Daoy (cell line): Measurements from ENCODE around the gene DYNC2LI1. TPM values are rescaled to one million over a fixed set of nuclear protein-coding genes. Genes with fewer than 3 reads are reported as not detected.
A peak's percentile ranks its signal among the peaks of the same experiment; 100 is the strongest.

Experiments used
- DNase-seq: peaks from one replicate; pipeline ENCODE4 v3.0.0-alpha.2; 2015; ENCODE audit warnings: low read depth
- total RNA-seq: library from RNA; depleted of rRNA; stranded (reverse); fragments of >200 nt; shearing (Covaris generic); gene quantifications from 2 replicates; pipeline ENCODE4 v1.2.3, GENCODE V29; 2014; rRNA removed

Gene DYNC2LI1
- 24.7 and 31.7 TPM in 2 replicates for total RNA-seq

DNA sequence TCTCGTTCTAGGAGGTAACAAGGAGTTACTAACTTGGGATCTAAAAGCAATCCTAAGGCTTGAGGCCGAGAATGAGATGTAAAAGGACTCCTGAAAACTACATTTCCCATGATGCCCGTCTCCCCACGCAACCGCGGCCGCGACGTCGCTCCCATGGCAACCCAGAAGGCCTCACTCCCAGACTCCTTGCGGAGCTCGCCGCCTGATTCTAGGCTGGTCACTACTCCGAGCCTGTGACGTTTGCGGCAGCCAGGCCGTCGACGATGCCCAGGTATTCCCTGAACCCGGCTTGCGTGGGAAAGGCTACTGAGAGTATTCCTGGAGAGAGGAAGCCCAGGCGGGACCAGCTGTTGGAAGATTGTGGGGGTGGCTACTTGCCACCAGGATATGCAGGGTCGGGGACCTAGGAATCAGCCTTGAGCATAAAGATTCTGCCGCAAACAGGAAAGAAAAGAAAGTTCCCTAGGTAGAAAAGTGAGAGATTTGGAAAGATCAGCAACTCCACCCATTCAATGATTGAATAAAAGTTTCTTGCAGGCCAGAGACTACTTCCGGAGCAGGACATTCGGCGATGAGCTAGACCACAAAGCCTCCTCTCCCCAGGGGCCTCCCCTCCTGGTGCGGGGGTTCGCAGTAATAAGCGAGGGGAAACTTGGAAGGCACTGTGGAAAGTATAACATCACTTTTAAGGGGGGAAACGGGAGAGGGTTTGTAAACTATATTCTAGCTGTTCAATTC, at the start of gene DYNC2LI1:
TSS of gene DYNC2LI1 (plus strand) at position 164 of the 738 bp plus-strand sequence. CDS start at position 264, 100 bp downstream.
- DNase-seq = peak; percentile 95

GRCh38 chr2:43724728-43725526, 48.9 kb upstream of the DYNC2LI1 start:
- DNase-seq = no peak

DNA sequence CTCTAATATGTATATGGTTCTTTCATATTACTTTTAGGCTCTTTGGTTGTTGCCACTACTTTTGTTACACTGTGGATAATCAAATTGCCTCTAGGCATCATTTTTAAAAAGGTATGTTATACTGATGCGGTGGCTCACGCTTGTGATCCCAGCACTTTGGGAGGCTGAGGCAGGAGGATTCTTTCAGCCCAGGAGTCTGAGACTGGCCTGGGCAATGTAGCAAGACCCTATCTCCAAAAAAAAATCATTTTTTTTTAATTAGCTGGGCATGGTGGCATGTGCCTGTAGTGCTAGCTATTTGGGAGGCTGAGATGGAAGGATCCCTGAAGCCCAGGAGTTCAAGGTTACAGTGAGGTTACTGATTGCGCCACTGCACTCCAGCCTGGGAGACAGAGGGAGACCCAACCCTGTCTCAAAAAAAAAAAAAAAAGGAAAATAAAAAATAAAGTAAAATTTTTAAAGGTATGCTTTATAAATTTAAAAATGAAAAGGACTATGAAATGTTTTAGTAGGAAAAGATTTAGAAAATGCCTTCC, 48.1 kb upstream of the DYNC2LI1 start:
- no peak for DNase-seq

GRCh38 chr2:43726961-43727633, 46.7 kb upstream of the DYNC2LI1 start:
- DNase-seq = peak; percentile 25

GRCh38 chr2:43727634-43728014, 46.2 kb upstream of the DYNC2LI1 start:
- no peak for DNase-seq

- DNase-seq = no peak
Measured at GRCh38 chr2:43729491-43730174, 44.2 kb upstream of the DYNC2LI1 start.

DNA sequence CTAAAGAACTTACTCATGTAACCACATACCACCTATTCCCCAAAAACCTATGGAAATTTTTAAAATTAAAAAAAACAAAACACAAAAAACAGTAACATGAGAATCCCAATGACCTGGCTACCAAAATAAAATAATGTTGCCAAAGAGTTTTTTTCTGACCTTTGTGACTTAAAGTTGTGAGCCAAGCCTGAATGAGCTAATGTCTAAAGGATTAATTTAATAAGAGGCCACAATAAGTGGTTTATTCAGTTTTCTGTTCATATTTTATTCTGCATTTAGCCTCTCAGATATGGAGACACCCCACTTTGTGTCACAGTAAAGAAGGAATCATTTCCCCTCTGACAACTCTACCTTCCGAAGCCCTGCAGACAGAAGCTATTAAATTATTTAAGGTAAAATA, 42.6 kb upstream of the DYNC2LI1 start:
- no peak for DNase-seq

DNA sequence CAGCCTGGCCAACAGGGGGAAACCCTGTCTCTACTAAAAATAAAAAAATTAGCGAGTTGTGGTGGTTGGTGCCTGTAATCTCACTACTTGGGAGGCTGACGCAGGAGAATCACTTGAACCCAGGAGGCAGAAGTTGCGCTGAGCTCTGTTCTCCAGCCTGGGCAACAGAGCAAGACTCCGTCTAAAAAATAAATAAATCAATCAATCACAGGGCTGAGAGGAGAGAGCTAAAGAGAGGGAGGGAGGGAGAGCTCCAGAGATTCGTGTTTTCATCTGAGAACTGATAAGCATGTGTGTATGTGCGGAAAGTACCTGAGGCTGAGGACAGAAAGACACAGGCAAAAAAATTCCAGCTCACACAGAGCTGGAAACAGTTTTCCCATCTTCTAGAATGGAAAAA, 37.2 kb upstream of the DYNC2LI1 start:
- no peak for DNase-seq

- peak; percentile 74 for DNase-seq
Measured at GRCh38 chr2:43737097-43737854, 36.6 kb upstream of the DYNC2LI1 start.

- no peak for DNase-seq
Measured at GRCh38 chr2:43737855-43738254, 36.0 kb upstream of the DYNC2LI1 start.

- DNase-seq = no peak
Measured at GRCh38 chr2:43738257-43738656, 35.6 kb upstream of the DYNC2LI1 start.

DNA sequence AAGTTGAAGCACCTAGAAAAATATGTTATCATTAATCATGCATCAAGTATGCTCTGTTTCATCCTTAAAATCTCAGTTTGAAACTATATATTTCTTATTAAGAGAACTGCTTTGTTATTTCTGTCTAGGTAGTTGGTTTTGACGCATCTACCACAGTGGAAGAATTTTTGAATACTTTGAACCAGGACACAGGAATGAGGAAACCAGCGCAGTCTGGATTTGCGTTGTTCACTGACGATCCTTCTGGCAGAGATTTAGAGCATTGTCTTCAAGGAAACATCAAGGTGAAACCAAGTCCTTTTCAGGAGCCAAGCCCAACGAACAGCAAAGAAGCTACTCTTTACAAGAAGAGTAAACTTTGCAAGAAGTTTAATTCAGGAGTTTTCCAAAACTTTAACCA, 30.1 kb upstream of the DYNC2LI1 start:
- no peak for DNase-seq

- no peak for DNase-seq
Measured at GRCh38 chr2:43745457-43745856, 28.4 kb upstream of the DYNC2LI1 start.

DNA sequence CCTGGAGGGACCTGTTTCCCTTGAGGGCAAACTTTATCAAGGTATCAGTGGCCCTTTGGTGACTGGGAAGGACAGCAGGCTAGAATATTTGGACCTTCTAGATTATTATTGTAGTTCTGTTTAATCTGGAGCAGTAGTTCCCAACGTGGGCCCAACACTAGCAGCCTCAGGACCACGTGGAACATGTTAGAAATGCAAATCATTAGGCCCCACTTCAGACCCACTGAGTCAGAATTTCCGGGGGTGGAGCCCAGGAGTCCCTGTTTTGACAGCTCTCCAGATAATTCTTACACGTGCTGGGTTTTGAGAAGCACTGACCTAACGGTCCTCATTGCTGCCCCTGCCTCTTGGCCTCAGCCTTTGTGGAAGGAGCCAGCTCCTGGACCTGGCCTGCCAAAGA, 25.5 kb upstream of the DYNC2LI1 start:
- no peak for DNase-seq

GRCh38 chr2:43749583-43749982, 24.3 kb upstream of the DYNC2LI1 start:
- no peak for DNase-seq

DNA sequence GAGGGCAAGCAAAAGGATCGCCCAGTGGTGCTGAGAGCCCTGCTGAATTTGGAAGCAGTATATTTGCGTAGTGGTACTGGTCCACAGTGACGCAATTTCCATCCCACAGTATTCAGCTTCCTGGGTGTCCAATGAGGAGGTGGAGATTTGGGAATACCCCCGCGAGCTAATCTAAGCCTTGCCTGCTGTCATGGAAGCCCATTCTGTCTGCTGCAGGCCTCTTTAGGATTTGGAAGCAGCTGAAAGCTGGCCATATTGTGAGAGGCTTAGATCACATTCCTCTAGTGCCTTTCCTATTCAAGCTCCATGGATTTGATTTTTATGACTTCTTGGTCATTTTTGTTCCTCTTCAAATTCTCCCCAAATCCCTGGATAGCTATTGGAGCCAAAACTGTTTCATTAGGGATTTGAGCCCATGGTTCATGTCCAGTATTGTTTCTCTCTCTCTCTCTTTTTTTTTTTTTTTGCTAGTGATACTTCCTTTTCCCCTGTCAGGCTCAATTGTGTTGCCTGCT, 22.3 kb upstream of the DYNC2LI1 start:
- DNase-seq = no peak

- no peak for DNase-seq
Measured at GRCh38 chr2:43752302-43752701, 21.5 kb upstream of the DYNC2LI1 start.

DNA sequence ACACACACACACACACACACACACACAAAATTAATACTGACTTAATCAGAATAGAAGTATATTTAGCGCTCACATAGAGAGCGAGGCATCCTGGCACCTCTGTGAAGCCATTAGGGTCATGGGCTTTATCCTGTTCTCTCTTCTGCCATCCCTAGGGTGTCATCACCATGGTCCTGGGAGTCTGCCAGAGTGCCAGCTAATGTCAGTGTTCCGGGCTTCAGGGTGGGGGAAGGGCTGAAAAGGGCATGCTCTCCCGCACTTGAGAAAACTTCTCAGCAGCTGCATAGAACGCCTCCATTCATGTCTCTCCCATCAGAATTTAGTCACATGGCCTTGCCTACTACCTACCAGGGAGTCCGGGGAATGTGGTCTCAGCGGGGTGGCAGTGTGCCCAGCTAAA, 19.7 kb upstream of the DYNC2LI1 start:
- peak; percentile 13 for DNase-seq

DNA sequence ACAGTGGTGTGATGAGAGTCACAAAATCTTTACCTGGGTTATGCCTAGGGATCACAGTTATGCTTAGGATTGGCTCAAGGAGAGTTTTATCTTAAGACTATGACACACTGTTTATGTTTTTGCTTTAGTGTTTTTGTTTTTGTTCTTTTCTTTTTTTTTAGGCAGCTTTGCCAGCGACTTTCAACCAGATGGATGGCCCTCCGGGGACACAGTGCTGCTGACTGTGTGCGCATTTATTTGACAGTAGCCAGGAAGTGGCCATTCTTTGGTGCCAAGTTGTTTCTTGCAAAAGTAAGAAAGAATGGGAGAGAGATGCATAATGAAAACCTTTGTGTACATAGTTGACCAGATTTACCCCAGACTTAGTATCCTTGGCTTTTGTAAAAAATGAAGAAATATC, 15.1 kb upstream of the DYNC2LI1 start:
- DNase-seq = peak; percentile 69

DNA sequence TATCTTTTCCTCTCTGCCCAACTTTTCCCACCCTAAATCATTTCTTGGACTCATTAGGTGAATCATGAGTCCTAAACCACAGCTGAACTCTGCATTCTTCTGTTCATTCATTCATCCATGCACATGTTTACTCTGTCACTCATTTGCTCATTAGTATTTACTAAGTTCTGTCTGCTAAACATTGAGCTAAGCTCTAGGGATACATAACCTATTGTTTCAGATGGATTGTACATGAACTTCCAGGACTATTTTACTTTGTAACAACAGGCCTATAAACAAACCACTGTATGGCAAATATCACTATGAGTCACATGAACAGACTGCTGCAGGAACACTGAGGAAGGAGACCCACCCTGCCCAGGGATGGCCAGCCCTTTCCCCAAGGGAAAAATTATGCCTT, 14.6 kb upstream of the DYNC2LI1 start:
- peak; percentile 77 for DNase-seq

- no peak for DNase-seq
Measured at GRCh38 chr2:43762286-43762685, 11.6 kb upstream of the DYNC2LI1 start.
